DND-41 (cell line): ENCODE measurements around the gene H6PD.

Experiments
- CTCF ChIP-seq: IDR thresholded peaks from 2 replicates; pipeline ENCODE4 v1.5.1; 2012; ENCODE audit warnings: borderline replicate concordance, low read length, moderate library complexity, mild to moderate bottlenecking; ENCODE audit not compliant: poor library complexity, severe bottlenecking; ENCODE audit errors: extremely low read depth
- EZH2 ChIP-seq: IDR thresholded peaks from 3 replicates; pipeline ENCODE4 v1.6.1; 2012; ENCODE audit warnings: borderline replicate concordance, low read depth, mild to moderate bottlenecking, moderate library complexity, low read length, inconsistent platforms; ENCODE audit not compliant: severe bottlenecking

GRCh38 chr1:9233241-9233941 is 1.2 kb upstream of the H6PD start:
- TF ChIP-seq CTCF (no peak), EZH2 (no peak)
